ENCODE measurements around the gene NOL6. TPM values are rescaled to one million over a fixed set of nuclear protein-coding genes. Genes with fewer than 3 reads are reported as not detected.

Gene NOL6
- total RNA-seq, 1 experiment from 2014 or later = 75.1 TPM

DNA sequence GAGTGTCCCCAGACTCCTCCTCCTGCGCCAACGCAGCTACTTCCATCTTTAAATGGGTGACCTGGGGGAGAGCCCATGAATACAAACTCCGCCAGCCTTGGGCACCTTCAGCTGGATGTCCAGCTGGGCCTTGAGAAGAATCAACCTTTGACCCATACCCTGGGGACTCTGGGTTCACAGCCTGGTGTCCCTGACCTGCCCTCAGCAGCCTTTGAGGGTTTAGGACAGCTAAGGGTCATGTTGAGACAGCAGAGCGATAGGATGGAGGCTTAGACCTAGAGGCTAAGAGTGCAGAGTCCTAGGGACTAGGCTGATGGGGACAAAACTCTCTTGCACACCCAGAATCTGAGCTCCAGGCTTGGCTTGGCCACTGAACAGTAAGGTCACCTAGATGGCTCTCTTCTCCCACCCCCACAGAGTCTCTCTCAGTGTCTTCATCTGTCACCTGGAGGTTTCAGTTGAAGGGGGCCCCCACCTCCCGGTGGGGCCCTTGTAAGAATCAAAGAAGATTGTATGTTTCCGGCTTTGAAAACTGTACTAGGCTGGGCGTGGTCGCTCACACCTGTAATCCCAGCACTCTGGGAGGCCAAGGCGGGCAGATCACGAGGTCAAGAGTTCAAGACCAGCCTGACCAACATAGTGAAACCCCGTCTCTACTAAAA, 19.6 kb downstream of the NOL6 start:
- no peak for DNase-seq (ENCODE audit: low read depth, low spot score)
- Histone ChIP-seq H3K9me3 (ENCODE audit: control insufficient read depth, insufficient read depth, low read depth, low read length) (no peaks in the 10 kb centered on the region), H3K36me3 (ENCODE audit: control insufficient read depth, insufficient read depth, low read length) (no peaks in the 10 kb centered on the region), H3K4me3 (ENCODE audit: low read depth in 2 of 2, low read length in 2 of 2) (no peak overlapping the region), H3K27me3 (ENCODE audit: control insufficient read depth, insufficient read depth, low read length) (no peaks in the 10 kb centered on the region), H3K27ac (ENCODE audit: low read length) (no peak overlapping the region), H3K4me1 (ENCODE audit: control insufficient read depth, insufficient read depth, low read length) (peaks cover 7% of the 10 kb centered on the region; the same call in 1 of the 2 replicates)
- no peak for ATAC-seq
- ChIA-PET POLR2A (no interaction called here), CTCF (interaction anchor here (0.5 to 2.2 kb wide), 7 partner anchors 10 to 359 kb away, joined by 3 to 12 read pairs (median 5); no protein-coding TSS in a partner anchor)
- BruUV-seq (replicated peaks) = no TSS peak
- TF ChIP-seq POLR2AphosphoS5 (IDR thresholded peaks at IDR 0.05; ENCODE audit: low read depth, low read length) (no peak), SIN3A (IDR thresholded peaks at IDR 0.05; ENCODE audit: borderline replicate concordance, insufficient read depth, low read depth, low read length) (no peak), TCF7L2 (IDR thresholded peaks at IDR 0.05; ENCODE audit: low read depth, low read length) (no peak)
- TF ChIP-seq, protein P1, sequence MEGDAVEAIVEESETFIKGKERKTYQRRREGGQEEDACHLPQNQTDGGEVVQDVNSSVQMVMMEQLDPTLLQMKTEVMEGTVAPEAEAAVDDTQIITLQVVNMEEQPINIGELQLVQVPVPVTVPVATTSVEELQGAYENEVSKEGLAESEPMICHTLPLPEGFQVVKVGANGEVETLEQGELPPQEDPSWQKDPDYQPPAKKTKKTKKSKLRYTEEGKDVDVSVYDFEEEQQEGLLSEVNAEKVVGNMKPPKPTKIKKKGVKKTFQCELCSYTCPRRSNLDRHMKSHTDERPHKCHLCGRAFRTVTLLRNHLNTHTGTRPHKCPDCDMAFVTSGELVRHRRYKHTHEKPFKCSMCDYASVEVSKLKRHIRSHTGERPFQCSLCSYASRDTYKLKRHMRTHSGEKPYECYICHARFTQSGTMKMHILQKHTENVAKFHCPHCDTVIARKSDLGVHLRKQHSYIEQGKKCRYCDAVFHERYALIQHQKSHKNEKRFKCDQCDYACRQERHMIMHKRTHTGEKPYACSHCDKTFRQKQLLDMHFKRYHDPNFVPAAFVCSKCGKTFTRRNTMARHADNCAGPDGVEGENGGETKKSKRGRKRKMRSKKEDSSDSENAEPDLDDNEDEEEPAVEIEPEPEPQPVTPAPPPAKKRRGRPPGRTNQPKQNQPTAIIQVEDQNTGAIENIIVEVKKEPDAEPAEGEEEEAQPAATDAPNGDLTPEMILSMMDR (IDR thresholded peaks at IDR 0.05) = no peak
- TF ChIP-seq, protein P2, sequence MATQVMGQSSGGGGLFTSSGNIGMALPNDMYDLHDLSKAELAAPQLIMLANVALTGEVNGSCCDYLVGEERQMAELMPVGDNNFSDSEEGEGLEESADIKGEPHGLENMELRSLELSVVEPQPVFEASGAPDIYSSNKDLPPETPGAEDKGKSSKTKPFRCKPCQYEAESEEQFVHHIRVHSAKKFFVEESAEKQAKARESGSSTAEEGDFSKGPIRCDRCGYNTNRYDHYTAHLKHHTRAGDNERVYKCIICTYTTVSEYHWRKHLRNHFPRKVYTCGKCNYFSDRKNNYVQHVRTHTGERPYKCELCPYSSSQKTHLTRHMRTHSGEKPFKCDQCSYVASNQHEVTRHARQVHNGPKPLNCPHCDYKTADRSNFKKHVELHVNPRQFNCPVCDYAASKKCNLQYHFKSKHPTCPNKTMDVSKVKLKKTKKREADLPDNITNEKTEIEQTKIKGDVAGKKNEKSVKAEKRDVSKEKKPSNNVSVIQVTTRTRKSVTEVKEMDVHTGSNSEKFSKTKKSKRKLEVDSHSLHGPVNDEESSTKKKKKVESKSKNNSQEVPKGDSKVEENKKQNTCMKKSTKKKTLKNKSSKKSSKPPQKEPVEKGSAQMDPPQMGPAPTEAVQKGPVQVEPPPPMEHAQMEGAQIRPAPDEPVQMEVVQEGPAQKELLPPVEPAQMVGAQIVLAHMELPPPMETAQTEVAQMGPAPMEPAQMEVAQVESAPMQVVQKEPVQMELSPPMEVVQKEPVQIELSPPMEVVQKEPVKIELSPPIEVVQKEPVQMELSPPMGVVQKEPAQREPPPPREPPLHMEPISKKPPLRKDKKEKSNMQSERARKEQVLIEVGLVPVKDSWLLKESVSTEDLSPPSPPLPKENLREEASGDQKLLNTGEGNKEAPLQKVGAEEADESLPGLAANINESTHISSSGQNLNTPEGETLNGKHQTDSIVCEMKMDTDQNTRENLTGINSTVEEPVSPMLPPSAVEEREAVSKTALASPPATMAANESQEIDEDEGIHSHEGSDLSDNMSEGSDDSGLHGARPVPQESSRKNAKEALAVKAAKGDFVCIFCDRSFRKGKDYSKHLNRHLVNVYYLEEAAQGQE (IDR thresholded peaks at IDR 0.05; ENCODE audit: insufficient read depth in 1 of 2, low read depth in 2 of 2, low read length in 1 of 2) = no peak
- intact Hi-C loops (cut with micrococcal nuclease; ENCODE audit: unreplicated experiment) (loop anchor here (5.0 kb wide), 1 partner anchor 52 kb away; the partner anchor contains the start of gene AQP7), in situ Hi-C loops (cut with HindIII; ENCODE audit: low pct_unique_long_range_greater_than_20kb, low sequenced_read_pairs) (no loop called here)

DNA sequence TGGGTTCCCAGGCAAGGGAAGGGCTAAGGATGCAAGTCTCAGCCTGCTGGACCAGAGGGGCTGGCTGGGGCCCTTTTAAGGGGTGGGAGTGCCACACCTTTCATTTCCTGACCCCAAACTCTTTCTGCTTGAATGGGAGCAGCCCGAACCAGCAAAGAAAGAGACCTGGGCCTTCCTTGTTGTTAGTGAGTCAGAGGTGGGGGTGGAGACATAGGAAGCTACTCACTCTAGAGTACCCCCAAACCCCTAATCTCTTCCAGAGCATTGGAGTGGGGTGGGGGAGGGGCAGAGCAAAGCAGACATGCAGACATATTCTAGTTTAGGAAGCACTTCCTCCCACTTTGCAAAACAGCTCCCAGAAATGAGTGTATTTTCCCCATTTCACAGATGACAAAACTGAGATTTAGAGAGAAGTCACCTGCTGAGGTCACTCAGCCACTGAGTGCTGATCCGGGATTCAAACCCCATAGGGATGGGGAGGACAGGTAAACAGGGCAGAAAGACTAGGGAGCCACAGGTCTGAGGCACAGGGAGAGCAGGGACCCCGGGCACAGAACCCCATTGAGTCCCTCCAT, 20.4 kb downstream of the NOL6 start:
- Histone ChIP-seq H3K36me3 (ENCODE audit: control insufficient read depth, insufficient read depth, low read length) (no peaks in the 10 kb centered on the region), H3K9me3 (ENCODE audit: control insufficient read depth, insufficient read depth, low read depth, low read length) (no peaks in the 10 kb centered on the region), H3K4me1 (ENCODE audit: control insufficient read depth, insufficient read depth, low read length) (peaks cover under 1% of the 10 kb centered on the region; the same call in 1 of the 2 replicates), H3K27me3 (ENCODE audit: control insufficient read depth, insufficient read depth, low read length) (no peaks in the 10 kb centered on the region), H3K4me3 (ENCODE audit: low read depth in 2 of 2, low read length in 2 of 2) (no peak overlapping the region), H3K27ac (ENCODE audit: low read length) (no peak overlapping the region)
- ATAC-seq = no peak
- ChIA-PET CTCF (interaction anchor here (0.6 to 2.2 kb wide), 12 partner anchors 11 to 79 kb away, joined by 3 to 12 read pairs (median 5); no protein-coding TSS in a partner anchor), POLR2A (no interaction called here)
- BruUV-seq (replicated peaks) = no TSS peak
- TF ChIP-seq, protein P1 (IDR thresholded peaks at IDR 0.05) = no peak
- TF ChIP-seq POLR2AphosphoS5 (IDR thresholded peaks at IDR 0.05; ENCODE audit: low read depth, low read length) = no peak
- TF ChIP-seq, protein P2 (IDR thresholded peaks at IDR 0.05; ENCODE audit: insufficient read depth in 1 of 2, low read depth in 2 of 2, low read length in 1 of 2) = no peak
- TF ChIP-seq SIN3A (IDR thresholded peaks at IDR 0.05; ENCODE audit: borderline replicate concordance, insufficient read depth, low read depth, low read length) = no peak
- no peak for TF ChIP-seq TCF7L2 (IDR thresholded peaks at IDR 0.05; ENCODE audit: low read depth, low read length)
- intact Hi-C loops (cut with micrococcal nuclease; ENCODE audit: unreplicated experiment) = loop anchor here (5.0 kb wide), 1 partner anchor 51 kb away; the partner anchor contains the start of gene AQP7
- in situ Hi-C loops (cut with HindIII; ENCODE audit: low pct_unique_long_range_greater_than_20kb, low sequenced_read_pairs) = no loop called here
- DNase-seq (ENCODE audit: low read depth, low spot score) = no peak

Data from Panc1 (cell line).